Measurements from ENCODE around the gene SMURF2. TPM values are rescaled to one million over a fixed set of nuclear protein-coding genes. Genes with fewer than 3 reads are reported as not detected.
A peak's percentile ranks its signal among the peaks of the same experiment; 100 is the strongest.
"Not testable (repeated sequence)": the region's sequence is repeated elsewhere in the genome, so short reads cannot be mapped to it uniquely, and the experiment has no call there.

The SMURF2 gene
- total RNA-seq (2014; rRNA removed): 70.0 and 79.4 TPM in 2 replicates
- 48.3 TPM for polyA plus RNA-seq (2012)

- DNase-seq (ENCODE audit: low read depth): peak; percentile 69
Measured at GRCh38 chr17:64661976-64662773, at the start of gene SMURF2. SMURF2 (minus strand) TSS chr17:64662307; CDS start chr17:64661880, 427 bp downstream.

- no peak for DNase-seq (ENCODE audit: low read depth)
Measured at GRCh38 chr17:64709481-64709880, 47.4 kb upstream of the SMURF2 start.

GRCh38 chr17:64707050-64707591, 45.0 kb upstream of the SMURF2 start:
- peak; percentile 100 for DNase-seq (ENCODE audit: low read depth)

DNA sequence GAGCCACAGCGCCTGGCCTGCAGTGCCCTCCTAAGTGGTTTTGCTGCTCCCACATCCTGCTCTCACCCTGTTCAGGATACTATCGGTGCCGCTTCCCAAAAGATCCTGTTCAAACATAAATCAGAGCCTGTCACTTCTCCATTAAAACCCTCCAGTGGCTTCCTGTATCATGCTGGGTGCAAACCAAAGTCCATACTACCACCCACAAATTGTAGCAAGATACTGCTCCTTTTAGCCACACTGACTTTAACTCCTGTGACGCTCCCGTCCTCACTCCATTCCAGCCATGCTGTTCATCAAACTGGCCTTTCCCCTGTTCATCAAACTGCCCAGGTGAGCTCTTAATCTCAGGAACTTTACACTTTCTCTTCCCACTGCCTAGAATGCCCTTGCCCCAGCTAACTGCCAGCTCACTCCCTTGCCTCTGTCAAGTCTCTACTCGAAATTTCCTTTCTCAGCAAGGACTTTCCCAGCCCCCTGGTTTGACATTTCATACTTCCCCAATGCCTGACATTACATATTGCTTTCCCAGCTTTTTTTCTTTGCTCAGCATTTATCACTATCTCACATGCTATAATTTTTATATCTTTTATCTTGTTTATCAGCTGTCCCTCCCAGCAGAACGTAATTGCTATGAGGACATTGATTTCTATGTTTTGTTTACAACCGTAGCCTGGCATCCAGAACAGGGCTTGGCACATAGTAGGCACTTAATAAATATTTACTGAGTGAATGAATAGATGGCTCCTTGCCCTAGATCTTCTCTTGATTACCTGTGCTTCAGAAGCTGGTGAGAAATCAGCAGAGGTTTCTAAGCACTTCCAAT, 44.3 kb upstream of the SMURF2 start:
- DNase-seq (ENCODE audit: low read depth): peak; percentile 94

- no peak for DNase-seq (ENCODE audit: low read depth)
Measured at GRCh38 chr17:64702815-64703214, 40.7 kb upstream of the SMURF2 start.

- DNase-seq (ENCODE audit: low read depth): no peak
Measured at GRCh38 chr17:64698725-64699124, 36.6 kb upstream of the SMURF2 start.

- DNase-seq (ENCODE audit: low read depth): peak; percentile 48
Measured at GRCh38 chr17:64694207-64694606, 32.1 kb upstream of the SMURF2 start.

DNA sequence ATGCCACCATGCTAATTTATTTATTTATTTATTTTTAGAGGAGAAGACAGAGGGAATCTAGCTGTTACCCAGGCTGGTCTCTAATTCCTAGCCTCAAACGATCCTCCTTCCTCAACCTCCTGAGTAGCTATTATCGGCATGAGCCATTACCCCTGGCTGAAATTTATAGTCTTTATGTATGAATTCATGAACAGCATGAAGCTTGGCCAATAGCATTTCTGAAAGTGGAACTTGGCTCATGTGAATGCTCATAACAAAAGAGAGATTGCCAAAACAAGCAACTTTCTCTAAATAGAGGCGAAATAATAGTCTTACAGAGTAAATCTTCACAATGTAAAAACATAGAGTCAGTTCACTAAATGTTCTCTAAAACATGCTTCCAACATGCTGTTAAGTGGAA, 30.1 kb upstream of the SMURF2 start:
- DNase-seq (ENCODE audit: low read depth): no peak

DNA sequence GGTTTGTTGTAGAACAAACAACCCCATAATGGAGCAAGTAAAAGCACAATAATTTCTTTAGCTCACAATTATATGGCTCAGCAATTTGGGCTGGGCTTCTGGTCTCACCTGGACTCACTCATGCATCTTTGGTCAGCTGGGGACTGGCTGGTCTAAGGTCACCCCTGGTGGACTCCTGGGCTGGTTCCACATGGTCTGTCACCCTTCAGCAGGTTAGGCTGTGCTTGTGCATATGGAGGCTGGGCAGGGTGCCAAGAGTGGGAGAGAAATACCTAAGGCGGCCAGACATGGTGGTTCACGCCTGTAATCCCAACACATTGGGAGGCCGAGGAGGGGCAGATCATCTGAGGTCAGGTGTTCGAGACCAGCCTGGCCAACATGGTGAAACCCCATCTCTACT, 27.0 kb upstream of the SMURF2 start:
- no peak for DNase-seq (ENCODE audit: low read depth)

- no peak for DNase-seq (ENCODE audit: low read depth)
Measured at GRCh38 chr17:64688481-64688880, 26.4 kb upstream of the SMURF2 start.

- DNase-seq (ENCODE audit: low read depth): no peak
Measured at GRCh38 chr17:64687961-64688360, 25.9 kb upstream of the SMURF2 start.

DNA sequence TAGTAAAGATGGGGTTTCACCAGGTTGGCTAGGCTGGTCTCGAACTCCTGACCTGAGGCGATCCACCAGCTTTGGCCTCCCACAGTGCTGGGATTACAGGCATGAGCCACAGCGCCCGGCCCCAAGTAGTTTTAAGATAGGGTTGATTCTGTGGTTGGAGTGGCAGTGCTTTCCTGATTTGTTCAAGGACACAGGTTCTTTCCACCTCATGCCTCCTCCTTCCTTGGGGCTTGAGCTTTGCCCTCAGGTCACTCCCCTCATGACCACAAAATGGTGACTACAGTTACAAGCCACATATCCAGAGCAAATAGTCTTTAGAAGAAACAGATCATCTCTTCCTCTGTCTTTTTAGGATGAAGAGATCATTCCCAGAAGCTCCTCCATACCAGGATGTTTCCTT, 25.3 kb upstream of the SMURF2 start:
- DNase-seq (ENCODE audit: low read depth): no peak

- no peak for DNase-seq (ENCODE audit: low read depth)
Measured at GRCh38 chr17:64686705-64687104, 24.6 kb upstream of the SMURF2 start.

- no peak for DNase-seq (ENCODE audit: low read depth)
Measured at GRCh38 chr17:64685705-64686104, 23.6 kb upstream of the SMURF2 start.

DNA sequence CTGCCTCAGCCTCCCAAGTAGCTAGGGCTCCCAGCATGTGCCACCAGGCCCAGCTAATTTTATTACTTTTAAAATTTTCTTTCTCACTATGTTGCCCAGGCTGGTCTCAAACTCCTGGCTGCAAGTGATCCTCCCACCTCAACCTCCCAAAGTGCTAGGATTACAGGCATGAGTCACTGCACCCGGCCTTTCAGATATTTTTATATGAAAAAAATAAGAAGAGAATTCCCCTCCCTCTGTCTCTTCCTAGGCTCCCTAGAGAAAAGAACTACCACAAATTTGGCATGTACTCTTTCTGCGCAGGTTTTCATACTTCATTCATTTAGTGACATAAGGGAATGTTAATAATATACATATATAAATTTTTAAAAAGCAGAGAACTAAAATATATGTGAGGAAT, 21.7 kb upstream of the SMURF2 start:
- peak; percentile 76 for DNase-seq (ENCODE audit: low read depth)

DNA sequence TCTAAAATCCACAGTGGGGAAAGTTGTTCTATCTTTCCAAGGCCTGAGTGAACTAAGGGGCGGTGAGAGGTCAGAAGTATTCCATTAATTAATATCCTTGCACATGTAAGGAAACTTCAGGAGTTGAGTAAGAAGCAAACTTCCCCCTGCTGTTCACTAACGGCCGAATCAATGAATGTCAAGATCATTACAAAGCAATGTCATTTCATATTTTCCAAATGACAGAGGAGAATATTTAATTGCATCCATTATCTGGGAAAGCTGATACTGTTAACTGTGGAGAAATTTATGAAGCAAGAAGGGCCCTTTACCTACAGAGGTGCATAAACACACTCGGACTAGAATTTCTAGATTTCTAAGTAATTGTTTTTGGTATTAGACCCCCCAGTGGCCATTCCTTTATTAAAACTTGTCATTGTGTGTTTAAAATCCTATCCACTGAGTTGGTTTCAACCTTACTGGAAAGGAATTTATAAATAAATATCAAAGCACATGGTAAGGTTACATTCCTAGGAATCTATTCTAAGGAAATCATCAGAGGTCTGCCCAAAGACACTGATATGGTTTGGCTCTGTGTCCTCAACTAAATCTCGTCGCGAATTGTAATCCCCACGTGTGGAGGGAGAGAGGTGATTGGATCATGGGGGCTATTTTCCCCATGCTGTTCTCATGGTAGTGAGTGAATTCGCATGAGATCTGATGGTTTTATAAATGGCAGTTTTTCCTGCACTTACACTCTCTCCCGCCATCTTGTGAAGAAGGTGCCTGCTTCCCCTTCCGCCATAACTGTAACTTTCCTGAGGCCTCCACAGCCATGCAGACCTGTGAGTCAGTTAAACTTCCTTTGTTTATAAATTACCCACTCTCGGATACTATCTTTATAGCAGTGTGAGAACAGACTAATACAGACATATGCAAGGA, 20.4 kb upstream of the SMURF2 start:
- peak; percentile 76 for DNase-seq (ENCODE audit: low read depth)

DNA sequence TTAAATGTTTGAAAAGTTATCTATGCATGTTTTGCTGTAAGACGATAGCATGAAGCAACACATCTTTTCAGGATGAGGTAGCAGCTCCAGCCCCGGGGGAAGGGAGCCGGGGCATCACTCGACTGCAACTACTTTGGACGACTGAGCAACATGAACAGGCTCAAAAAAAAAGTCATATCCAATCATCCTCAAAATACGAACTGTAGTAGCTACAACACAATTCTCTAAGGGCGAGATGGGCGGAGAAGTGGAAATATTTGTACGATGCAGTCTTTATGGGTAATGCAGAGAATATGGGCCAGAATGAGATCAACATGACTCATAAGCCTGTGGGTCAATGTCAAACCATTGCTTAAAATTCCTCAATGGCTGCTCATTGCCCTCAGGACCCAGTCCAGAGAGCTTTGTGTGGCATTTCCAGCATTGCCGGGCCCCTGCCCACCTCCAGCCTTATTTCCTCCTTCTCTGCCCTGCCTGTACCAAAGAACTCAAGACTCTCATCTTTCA, 17.7 kb upstream of the SMURF2 start:
- peak; percentile 99 for DNase-seq (ENCODE audit: low read depth)

DNA sequence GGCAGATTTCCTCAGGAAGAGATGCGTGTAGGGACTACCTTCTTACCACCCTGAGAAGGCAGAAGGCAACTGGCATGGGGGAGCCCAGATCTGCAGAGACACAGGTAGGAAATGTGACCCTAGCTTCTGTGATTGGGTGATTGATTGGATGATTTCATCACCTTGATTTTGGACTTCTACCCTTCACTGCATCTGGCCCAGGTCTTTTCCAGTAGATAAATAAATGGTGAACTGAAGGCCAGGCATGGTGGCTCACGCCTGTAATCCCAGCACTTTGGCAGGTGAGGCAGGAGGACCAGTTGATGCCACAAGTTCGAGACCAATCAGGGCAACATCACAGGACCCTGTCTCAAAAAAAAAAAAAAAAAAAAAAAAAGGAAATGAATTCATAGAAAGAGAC, 14.7 kb upstream of the SMURF2 start:
- no peak for DNase-seq (ENCODE audit: low read depth)

DNA sequence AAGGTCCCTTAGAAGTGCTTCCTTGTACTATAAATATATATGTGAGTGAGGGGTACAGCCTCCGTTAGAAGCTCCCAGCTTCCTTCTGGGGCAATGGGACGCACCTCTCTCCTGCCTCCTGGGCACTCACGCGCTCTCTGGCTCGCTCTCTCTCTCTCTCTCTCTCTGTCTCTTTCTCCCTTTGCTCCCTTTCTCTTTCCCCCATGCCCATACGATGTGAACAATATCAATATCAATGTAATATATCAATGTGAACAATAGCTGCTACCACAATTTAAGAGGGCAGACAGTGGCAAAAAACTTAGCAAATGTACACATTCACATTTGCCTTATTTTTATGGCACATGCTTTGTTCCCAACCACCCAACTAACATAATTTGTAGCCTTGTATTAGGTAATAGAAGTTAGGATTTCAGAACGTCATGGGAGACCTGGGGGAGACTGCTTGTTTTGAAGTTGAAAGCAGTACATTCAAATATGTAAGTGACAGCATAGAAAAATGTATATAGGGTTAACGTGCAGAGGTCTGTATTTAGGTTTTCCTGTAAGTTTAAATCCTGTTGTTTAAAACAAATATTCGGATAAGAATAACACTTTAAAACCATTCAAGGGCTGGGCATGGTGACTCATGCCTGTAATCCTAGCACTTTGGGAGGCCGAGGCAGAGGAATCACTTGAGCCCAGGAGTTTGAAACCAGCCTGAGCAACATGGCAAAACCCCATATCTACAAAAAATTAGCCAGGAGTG, 8.9 kb upstream of the SMURF2 start:
- DNase-seq (ENCODE audit: low read depth): not testable (repeated sequence)
